Fibroblast of pulmonary artery (primary cell): ENCODE results near the gene FGF2.
"Not testable (repeated sequence)": the region's sequence is repeated elsewhere in the genome, so short reads cannot be mapped to it uniquely, and the experiment has no call there.

Experiments used
- DNase-seq: peaks from one replicate; pipeline ENCODE4 v3.0.0-alpha.2; 2010; ENCODE audit warnings: low read depth
- H3K4me3 ChIP-seq: replicated peaks from 2 replicates; pipeline ENCODE4 v1.5.1; 2011; ENCODE audit warnings: low read depth, mild to moderate bottlenecking, control low read depth, low read length, moderate library complexity
- CTCF ChIP-seq: IDR thresholded peaks from 2 replicates; pipeline ENCODE4 v1.5.1; 2011; ENCODE audit warnings: mild to moderate bottlenecking, control low read depth, low read length, inconsistent platforms; ENCODE audit errors: missing control alignments

Gene FGF2

GRCh38 chr4:122833999-122834398 lies 7.4 kb downstream of the FGF2 start:
- no peak for TF ChIP-seq CTCF
- no peak for DNase-seq
- no peak overlapping the region for H3K4me3 ChIP-seq

- no peak overlapping the region for H3K4me3 ChIP-seq
- TF ChIP-seq CTCF, result no peak
- peak; percentile 35 for DNase-seq
Observed at GRCh38 chr4:122836941-122837340, 10.3 kb downstream of the FGF2 start.

- no peak for DNase-seq
- TF ChIP-seq CTCF, result no peak
- no peak overlapping the region for H3K4me3 ChIP-seq
Observed at GRCh38 chr4:122838034-122838433, 11.4 kb downstream of the FGF2 start.

GRCh38 chr4:122842392-122842791 lies 15.8 kb downstream of the FGF2 start:
- no peak for DNase-seq
- TF ChIP-seq CTCF, result no peak
- no peak overlapping the region for H3K4me3 ChIP-seq

GRCh38 chr4:122842984-122843531 lies 16.4 kb downstream of the FGF2 start:
- H3K4me3 ChIP-seq, result no peak overlapping the region
- no peak for TF ChIP-seq CTCF
- DNase-seq, result no peak

- not testable (repeated sequence) for H3K4me3 ChIP-seq, DNase-seq
Observed at GRCh38 chr4:122844391-122844790, 17.8 kb downstream of the FGF2 start.

- H3K4me3 ChIP-seq, result no peak overlapping the region
- DNase-seq, result no peak
- no peak for TF ChIP-seq CTCF
Observed at GRCh38 chr4:122845066-122845465, 18.4 kb downstream of the FGF2 start.
